Endothelial cell of umbilical vein (primary cell): Measurements from ENCODE around the gene SOHLH1. TPM values are rescaled to one million over a fixed set of nuclear protein-coding genes. Genes with fewer than 3 reads are reported as not detected.

Experiments
- BruUV-seq: library from RNA; stranded (reverse); fragments of 400-500 nt; replicated peaks from 2 replicates; lab custom pipeline; 2021; lab: Mats Ljungman, UMichigan
- CTCF ChIA-PET: fragments of 300-600, 350-600 bp; sonication (Branson Sonifier 250); formaldehyde crosslinking; loops from one replicate; lab custom pipeline; 2021; ENCODE audit warnings: antibody characterized with exemption, inconsistent platforms; lab: Charles Lee
- POLR2A ChIA-PET: fragments of 300-600, 350-600 bp; sonication (Branson Sonifier 250); formaldehyde crosslinking; loops from one replicate; lab custom pipeline; 2021; ENCODE audit warnings: antibody characterized with exemption, inconsistent platforms; lab: Charles Lee
- DNase-seq: peaks from one replicate; pipeline ENCODE4 v3.0.0-alpha.2; 2011; ENCODE audit warnings: low read depth, low spot score
- FAIRE-seq: peaks from 2 replicates; lab custom pipeline; 2011; peaks lifted over from hg19 to GRCh38; lab: Jason Lieb, UNC
- H2AFZ ChIP-seq: 2 replicates; pipeline ENCODE4 v1.6.0; 2012; ENCODE audit warnings: low read depth, low read length, control low read depth, inconsistent platforms
- H3K27ac ChIP-seq: 2 replicates; pipeline ENCODE4 v1.5.1; 2011; ENCODE audit warnings: low read depth, mild to moderate bottlenecking, control low read depth, low read length, moderate library complexity; ENCODE audit not compliant: insufficient read depth
- H3K27me3 ChIP-seq, 2 experiments: 2 replicates each; pipeline versions ENCODE4 v1.6.0 to v1.6.1; 2011; ENCODE audit warnings: low read length in 2 of 2, mixed read lengths in 1 of 2; ENCODE audit not compliant: control insufficient read depth in 2 of 2, insufficient read depth in 2 of 2
- H3K36me3 ChIP-seq, 2 experiments: 2 replicates in 1 of 2; 3 replicates in 1 of 2; pipeline ENCODE4 v1.5.1; 2011; ENCODE audit warnings: low read length in 2 of 2, mild to moderate bottlenecking in 1 of 2, moderate library complexity in 1 of 2; ENCODE audit not compliant: control insufficient read depth in 2 of 2, insufficient read depth in 2 of 2; ENCODE audit errors: extremely low read depth in 1 of 2
- H3K4me1 ChIP-seq: 3 replicates; pipeline ENCODE4 v1.5.1; 2011; ENCODE audit warnings: mild to moderate bottlenecking, low read length; ENCODE audit not compliant: control insufficient read depth, insufficient read depth; ENCODE audit errors: extremely low read depth
- H3K4me2 ChIP-seq: 2 replicates; pipeline ENCODE4 v1.6.1; 2011; ENCODE audit warnings: low read length, control low read depth, mixed read lengths; ENCODE audit not compliant: insufficient read depth
- H3K4me3 ChIP-seq, 3 experiments: fragments of 200-600 bp in 1 of 3; sonication (generic), shearing (Covaris generic) in 1 of 3; replicated peaks in 1 of 3; 2 replicates each; pipeline ENCODE4 v1.5.1; 2011 to 2016; ENCODE audit warnings: control low read depth in 3 of 3, low read length in 3 of 3, mild to moderate bottlenecking in 2 of 3, inconsistent platforms in 1 of 3, low read depth in 1 of 3, moderate library complexity in 1 of 3; ENCODE audit not compliant: insufficient read depth in 1 of 3
- H3K79me2 ChIP-seq: 2 replicates; pipeline ENCODE4 v1.6.0; 2012; ENCODE audit warnings: low read length, inconsistent platforms; ENCODE audit not compliant: control insufficient read depth, insufficient read depth
- H3K9ac ChIP-seq: replicated peaks from 2 replicates; pipeline ENCODE3; 2011; ENCODE audit warnings: low read length, control low read depth; ENCODE audit not compliant: insufficient read depth; ENCODE audit errors: extremely low read depth
- H3K9me1 ChIP-seq: replicated peaks from 3 replicates; pipeline ENCODE4 v1.6.0; 2011; ENCODE audit warnings: mild to moderate bottlenecking, low read length; ENCODE audit not compliant: control insufficient read depth, insufficient read depth; ENCODE audit errors: extremely low read depth
- H3K9me3 ChIP-seq: replicated peaks from 2 replicates; pipeline ENCODE4 v1.5.1; 2012; ENCODE audit warnings: low read length, inconsistent platforms; ENCODE audit not compliant: control insufficient read depth, insufficient read depth
- H4K20me1 ChIP-seq: replicated peaks from 2 replicates; pipeline ENCODE3; 2011; ENCODE audit warnings: mild to moderate bottlenecking, low read length; ENCODE audit not compliant: control insufficient read depth, insufficient read depth; ENCODE audit errors: extremely low read depth
- CTCF ChIP-seq, 2 donors: IDR thresholded peaks; 1 replicate in 1 of 2; 2 replicates in 1 of 2; pipeline ENCODE4 v1.5.1; 2011; ENCODE audit warnings: low read length in 2 of 2, mild to moderate bottlenecking in 2 of 2, moderate library complexity in 2 of 2, control low read depth in 1 of 2, inconsistent platforms in 1 of 2, low read depth in 1 of 2; ENCODE audit not compliant: insufficient read depth in 1 of 2; ENCODE audit errors: extremely low read depth in 1 of 2
- EZH2 ChIP-seq: IDR thresholded peaks from 2 replicates; pipeline ENCODE4 v1.6.1; 2012; ENCODE audit warnings: borderline replicate concordance, low read depth, mild to moderate bottlenecking, moderate library complexity, low read length, inconsistent platforms; ENCODE audit not compliant: severe bottlenecking
- FOS ChIP-seq: IDR thresholded peaks from 2 replicates; pipeline ENCODE4 v1.6.1; 2011; ENCODE audit warnings: mild to moderate bottlenecking, low read length, moderate library complexity, borderline replicate concordance; ENCODE audit not compliant: insufficient read depth
- MAX ChIP-seq: IDR thresholded peaks from 2 replicates; pipeline ENCODE4 v1.6.1; 2011; ENCODE audit not compliant: insufficient read depth, insufficient read length
- MYC ChIP-seq: IDR thresholded peaks from one replicate; pipeline ENCODE4 v1.6.1; 2011; ENCODE audit warnings: mild to moderate bottlenecking, low read depth, low read length
- dilution Hi-C: fragments of 300-500 bp; cut with MboI; formaldehyde crosslinking; loops from one replicate; pipeline ENCODE4 v1.15.0; 2019; ENCODE audit warnings: low sequenced_read_pairs; ENCODE audit not compliant: extremely low pct_ligation_motif_present
- intact Hi-C: fragments of 100-400 bp; cut with micrococcal nuclease; formaldehyde crosslinking; loops from one replicate; pipeline ENCODE4 v1.10.0; 2022
- polyA plus RNA-seq, 4 experiments: library from polyadenylated mRNA; depleted of rRNA in 3 of 4; stranded (reverse) in 3 of 4; unstranded in 1 of 4; fragments of >200 nt; gene quantifications; 2 replicates each; pipeline versions ENCODE4 v1.2.1 to v1.2.3, GENCODE V29; 2011 to 2012; ENCODE audit warnings: missing spikeins in 1 of 4
- total RNA-seq: library from RNA; stranded (reverse); gene quantifications from 2 replicates; pipeline ENCODE4 v1.2.3, GENCODE V29; 2021

The SOHLH1 gene
- total and polyA plus RNA-seq, 2 donors (not counting 3 experiments of a cell fraction or from before 2014, with no cell fraction given) = not detected

GRCh38 chr9:135743021-135743420, 43.7 kb upstream of the SOHLH1 start:
- Histone ChIP-seq H3K4me3 (no peak overlapping the region), H3K9ac (no peak overlapping the region), H4K20me1 (no peaks in the 10 kb centered on the region), H3K79me2 (no peaks in the 10 kb centered on the region), H3K36me3 (no peaks in the 10 kb centered on the region), H3K27me3 (no peaks in the 10 kb centered on the region), H3K9me1 (no peaks in the 10 kb centered on the region), H3K4me1 (no peaks in the 10 kb centered on the region), H3K4me2 (no peak overlapping the region), H3K9me3 (no peaks in the 10 kb centered on the region), H2AFZ (no peak overlapping the region), H3K27ac (no peak overlapping the region)
- intact Hi-C loops (no loop called here), dilution Hi-C loops (no loop called here)
- no peak for TF ChIP-seq MYC
- TF ChIP-seq FOS = no peak
- CTCF ChIA-PET = interaction anchor here (1.4 kb wide), 1 partner anchor 17 kb away, joined by 3 read pairs; no protein-coding TSS in a partner anchor
- no peak for DNase-seq
- no TSS peak for BruUV-seq
- POLR2A ChIA-PET = no interaction called here
- FAIRE-seq = no peak

GRCh38 chr9:135741276-135742219, 42.3 kb upstream of the SOHLH1 start:
- Histone ChIP-seq H3K4me2 (no peak overlapping the region), H4K20me1 (no peaks in the 10 kb centered on the region), H3K9ac (no peak overlapping the region), H3K9me3 (no peaks in the 10 kb centered on the region), H3K4me3 (no peak overlapping the region), H3K27ac (no peak overlapping the region), H3K27me3 (peaks cover 2 to 7% of the 10 kb centered on the region in 2 experiments), H3K4me1 (no peaks in the 10 kb centered on the region), H2AFZ (no peak overlapping the region), H3K79me2 (no peaks in the 10 kb centered on the region), H3K9me1 (no peaks in the 10 kb centered on the region), H3K36me3 (no peaks in the 10 kb centered on the region)
- ChIA-PET POLR2A (no interaction called here), CTCF (no interaction called here)
- DNase-seq (no peak), FAIRE-seq (no peak)
- intact Hi-C loops (no loop called here), dilution Hi-C loops (no loop called here)
- TF ChIP-seq EZH2 (no peak), CTCF (IDR thresholded peaks at IDR 0.05; ENCODE audit: extremely low read depth in 1 of 2, insufficient read depth in 1 of 2, low read depth in 1 of 2, low read length in 2 of 2) (no peak), MAX (no peak)
- no TSS peak for BruUV-seq
